NCI-H1105 treated with DMSO at 0.1 percent for 48 hours (cell line): Measurements from ENCODE around the gene SCP2.
"Not testable (repeated sequence)": the region's sequence is repeated elsewhere in the genome, so short reads cannot be mapped to it uniquely, and the experiment has no call there.

Source experiments
- DNase-seq: peaks from one replicate; lab custom pipeline; 2025; lab: John Stamatoyannopoulos, UW

SCP2 gene

GRCh38 chr1:52917156-52917555 is 9.9 kb upstream of the SCP2 start:
- DNase-seq, result no peak

GRCh38 chr1:52917581-52917980 is 9.5 kb upstream of the SCP2 start:
- no peak for DNase-seq

GRCh38 chr1:52918201-52918600 is 8.9 kb upstream of the SCP2 start:
- no peak for DNase-seq

- DNase-seq, result no peak
These were observed 7.9 kb upstream of the SCP2 start for GRCh38 chr1:52919051-52919722.

GRCh38 chr1:52919723-52920483 is 7.2 kb upstream of the SCP2 start:
- no peak for DNase-seq

GRCh38 chr1:52920791-52921291 is 6.2 kb upstream of the SCP2 start:
- DNase-seq, result no peak

- DNase-seq, result peak; percentile 23
These were observed 1.5 kb upstream of the SCP2 start for GRCh38 chr1:52925571-52926005.

- DNase-seq, result no peak
These were observed 238 bp upstream of the SCP2 start for GRCh38 chr1:52926864-52927211.

GRCh38 chr1:52928015-52928404 is 934 bp downstream of the SCP2 start:
- DNase-seq, result no peak

GRCh38 chr1:52929019-52929418 is 1.9 kb downstream of the SCP2 start:
- DNase-seq, result no peak

- no peak for DNase-seq
These were observed 10.5 kb downstream of the SCP2 start for GRCh38 chr1:52937433-52938182.

GRCh38 chr1:52938183-52938451 is 11.0 kb downstream of the SCP2 start:
- no peak for DNase-seq

- DNase-seq, result no peak
These were observed 16.9 kb downstream of the SCP2 start for GRCh38 chr1:52943876-52944416.

- no peak for DNase-seq
These were observed 17.5 kb downstream of the SCP2 start for GRCh38 chr1:52944566-52944965.

GRCh38 chr1:52947490-52947889 is 20.4 kb downstream of the SCP2 start:
- no peak for DNase-seq

GRCh38 chr1:52949602-52950001 is 22.5 kb downstream of the SCP2 start:
- not testable (repeated sequence) for DNase-seq

GRCh38 chr1:52952112-52952511 is 25.0 kb downstream of the SCP2 start:
- no peak for DNase-seq

GRCh38 chr1:52955129-52955970 is 28.3 kb downstream of the SCP2 start:
- peak; percentile 30 for DNase-seq

- no peak for DNase-seq
These were observed 36.0 kb downstream of the SCP2 start for GRCh38 chr1:52963101-52963500.

GRCh38 chr1:52967666-52968065 is 40.6 kb downstream of the SCP2 start:
- DNase-seq, result no peak

- not testable (repeated sequence) for DNase-seq
These were observed 42.2 kb downstream of the SCP2 start for GRCh38 chr1:52969234-52969633.

- peak; percentile 47 for DNase-seq
These were observed 43.1 kb downstream of the SCP2 start for GRCh38 chr1:52970149-52970548.
